ENCODE results near the gene TNS4. TPM values are rescaled to one million over a fixed set of nuclear protein-coding genes. Genes with fewer than 3 reads are reported as not detected.

TNS4 gene
- total and polyA plus RNA-seq, 8 donors = 0.03 to 1.6 (median 0.18) TPM; not detected in 2

DNA sequence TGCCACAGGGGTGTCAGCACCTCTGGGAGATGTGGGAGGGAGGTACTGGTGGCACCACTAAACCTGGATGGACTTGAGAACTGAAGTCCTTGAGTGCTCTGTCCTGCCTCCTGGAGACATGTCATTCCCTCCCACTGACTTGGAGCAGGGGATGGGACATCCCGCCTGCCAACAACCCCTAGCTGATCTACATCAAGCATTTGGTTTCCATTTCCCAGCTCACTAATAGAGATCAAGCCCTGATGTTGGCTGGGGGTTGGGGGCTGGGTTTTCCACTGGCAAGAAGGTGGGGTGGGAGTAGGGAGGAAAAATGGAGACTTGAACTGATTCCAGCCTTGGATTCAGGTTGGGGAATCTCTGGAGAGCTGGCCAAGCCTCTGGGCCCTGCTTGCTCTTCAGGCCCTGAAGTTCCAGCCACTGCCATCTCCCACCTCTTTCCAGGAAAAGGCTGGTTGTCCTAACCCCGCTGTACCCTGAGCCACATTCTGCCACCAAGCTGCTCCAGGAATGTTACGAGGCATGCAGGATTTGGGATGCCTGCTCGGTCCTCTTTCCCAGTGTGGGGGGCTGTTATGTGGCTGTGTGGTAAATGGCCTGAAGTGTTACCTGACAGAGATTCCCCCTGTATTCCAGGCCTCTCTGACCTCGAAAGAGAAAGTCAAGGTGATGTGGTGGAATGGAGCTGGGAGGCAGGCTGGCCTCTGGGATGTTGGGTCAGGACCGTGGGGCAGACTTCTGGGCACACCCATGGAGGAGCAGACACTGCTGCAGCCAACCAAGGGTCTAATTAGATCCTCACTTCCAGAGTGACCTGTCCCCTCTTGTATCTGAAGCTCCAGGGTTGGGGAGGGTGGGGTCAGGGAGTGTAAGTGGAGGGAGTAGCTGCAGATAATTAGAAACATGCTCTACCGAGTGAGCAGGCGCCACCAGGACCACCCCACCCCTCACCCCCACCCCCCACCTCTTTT, 41.5 kb downstream of the TNS4 start:
- TF ChIP-seq, protein P1, sequence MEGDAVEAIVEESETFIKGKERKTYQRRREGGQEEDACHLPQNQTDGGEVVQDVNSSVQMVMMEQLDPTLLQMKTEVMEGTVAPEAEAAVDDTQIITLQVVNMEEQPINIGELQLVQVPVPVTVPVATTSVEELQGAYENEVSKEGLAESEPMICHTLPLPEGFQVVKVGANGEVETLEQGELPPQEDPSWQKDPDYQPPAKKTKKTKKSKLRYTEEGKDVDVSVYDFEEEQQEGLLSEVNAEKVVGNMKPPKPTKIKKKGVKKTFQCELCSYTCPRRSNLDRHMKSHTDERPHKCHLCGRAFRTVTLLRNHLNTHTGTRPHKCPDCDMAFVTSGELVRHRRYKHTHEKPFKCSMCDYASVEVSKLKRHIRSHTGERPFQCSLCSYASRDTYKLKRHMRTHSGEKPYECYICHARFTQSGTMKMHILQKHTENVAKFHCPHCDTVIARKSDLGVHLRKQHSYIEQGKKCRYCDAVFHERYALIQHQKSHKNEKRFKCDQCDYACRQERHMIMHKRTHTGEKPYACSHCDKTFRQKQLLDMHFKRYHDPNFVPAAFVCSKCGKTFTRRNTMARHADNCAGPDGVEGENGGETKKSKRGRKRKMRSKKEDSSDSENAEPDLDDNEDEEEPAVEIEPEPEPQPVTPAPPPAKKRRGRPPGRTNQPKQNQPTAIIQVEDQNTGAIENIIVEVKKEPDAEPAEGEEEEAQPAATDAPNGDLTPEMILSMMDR (IDR thresholded peaks at IDR 0.05) = no peak
- ATAC-seq (no peak), DNase-seq (no peak)
- peaks cover 7 to 13% of the 10 kb centered on the region in 2 donors for H3K4me1 ChIP-seq
- H3K4me3 ChIP-seq = no peak overlapping the region
- intact Hi-C loops (cut with DNase I) = no loop called here
- no peak overlapping the region for H3K27ac ChIP-seq
- peaks cover 3 to 26% of the 10 kb centered on the region in 2 donors for H3K36me3 ChIP-seq
- H3K9me3 ChIP-seq = no peaks in the 10 kb centered on the region
- no peaks in the 10 kb centered on the region for H3K27me3 ChIP-seq

DNA sequence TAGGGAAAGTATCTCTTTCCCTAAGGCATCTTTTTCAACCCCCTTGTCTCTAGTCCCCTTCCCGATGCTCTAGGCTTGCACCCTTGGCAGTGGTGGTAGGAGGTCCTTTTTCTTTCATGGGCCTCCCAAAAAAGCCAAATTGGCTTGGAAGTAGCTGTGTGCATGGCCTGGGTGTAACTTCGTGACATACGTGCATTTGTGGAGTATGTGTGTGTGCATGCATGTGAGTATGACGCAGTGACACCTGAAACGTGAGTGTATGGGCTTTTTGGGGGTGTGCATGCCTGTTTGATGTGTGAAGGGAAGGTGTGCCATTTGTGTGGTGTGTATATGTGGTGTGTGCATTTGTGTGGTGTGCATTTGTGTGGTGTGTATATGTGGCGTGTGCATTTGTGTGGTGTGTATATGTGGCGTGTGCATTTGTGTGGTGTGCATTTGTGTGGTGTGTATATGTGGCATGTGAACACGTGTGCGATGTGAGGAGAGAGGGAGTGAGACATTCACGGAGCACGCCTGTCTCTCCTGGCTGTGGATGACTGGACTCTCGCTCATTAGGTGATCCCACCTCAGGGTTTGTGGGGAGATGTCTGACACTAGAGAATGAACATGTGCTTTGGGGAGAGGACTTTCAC, 42.5 kb downstream of the TNS4 start:
- TF ChIP-seq, protein P1 (IDR thresholded peaks at IDR 0.05) = no peak
- H3K36me3 ChIP-seq = peaks cover 3 to 36% of the 10 kb centered on the region in 2 donors
- H3K4me3 ChIP-seq = no peak overlapping the region
- H3K9me3 ChIP-seq = no peaks in the 10 kb centered on the region
- ATAC-seq (no peak), DNase-seq (no peak)
- H3K27ac ChIP-seq = no peak overlapping the region
- H3K27me3 ChIP-seq = no peaks in the 10 kb centered on the region
- intact Hi-C loops (cut with DNase I) = no loop called here
- H3K4me1 ChIP-seq = peaks cover 7 to 13% of the 10 kb centered on the region in 2 donors

DNA sequence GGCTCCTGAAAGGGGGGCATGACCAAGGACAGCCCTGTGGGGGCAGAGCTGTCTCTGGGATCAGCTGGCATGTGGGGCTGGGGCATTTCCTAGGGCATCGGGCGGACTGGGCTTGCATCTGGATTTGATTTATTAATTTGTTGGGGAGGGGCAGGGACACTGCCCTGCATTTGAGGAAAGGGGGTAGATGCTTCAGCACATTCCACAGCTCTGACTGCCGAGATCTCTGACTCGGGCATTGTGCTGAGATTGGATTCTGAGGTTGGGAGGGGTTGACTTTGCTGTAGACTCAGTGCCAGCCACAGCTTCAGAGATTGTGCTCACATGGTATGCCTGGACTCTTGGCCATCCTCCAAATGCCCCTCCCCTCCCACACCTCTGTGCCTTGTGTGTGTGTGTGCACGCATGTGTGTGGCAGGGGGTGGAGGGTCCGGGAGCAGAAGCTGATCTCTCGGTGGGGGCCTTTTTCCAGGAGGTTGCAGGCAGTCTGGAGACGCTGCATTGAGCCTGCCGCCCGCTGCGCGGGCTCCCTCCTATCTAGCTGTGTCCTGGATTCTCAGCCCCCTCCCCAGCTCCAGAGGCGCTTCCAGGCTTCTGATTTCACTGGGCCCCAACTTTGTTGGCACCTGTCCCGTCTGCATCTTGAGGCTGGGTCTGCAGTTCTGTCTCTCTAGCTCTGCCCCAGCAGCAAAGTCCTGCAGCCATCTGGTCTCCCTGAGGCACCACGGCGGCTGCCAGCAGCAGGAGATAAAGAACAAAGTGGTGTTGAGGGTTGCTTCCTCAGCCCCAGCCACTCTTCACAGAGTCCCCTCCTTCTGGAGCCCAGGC, 43.2 kb downstream of the TNS4 start:
- intact Hi-C loops (cut with DNase I) = no loop called here

DNA sequence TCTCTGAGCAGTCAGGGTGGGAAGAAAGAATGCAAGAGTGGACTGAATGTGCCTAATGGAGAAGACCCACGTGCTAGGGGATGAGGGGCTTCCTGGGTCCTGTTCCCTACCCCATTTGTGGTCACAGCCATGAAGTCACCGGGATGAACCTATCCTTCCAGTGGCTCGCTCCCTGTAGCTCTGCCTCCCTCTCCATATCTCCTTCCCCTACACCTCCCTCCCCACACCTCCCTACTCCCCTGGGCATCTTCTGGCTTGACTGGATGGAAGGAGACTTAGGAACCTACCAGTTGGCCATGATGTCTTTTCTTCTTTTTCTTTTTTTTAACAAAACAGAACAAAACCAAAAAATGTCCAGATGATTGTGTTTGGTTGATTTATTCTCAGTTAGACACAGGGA, 44.1 kb downstream of the TNS4 start:
- Histone ChIP-seq H3K27ac (no peak overlapping the region), H3K9me3 (no peaks in the 10 kb centered on the region), H3K36me3 (peaks cover 3 to 52% of the 10 kb centered on the region in 2 donors), H3K4me1 (peaks cover 15 to 22% of the 10 kb centered on the region in 2 donors), H3K27me3 (no peaks in the 10 kb centered on the region), H3K4me3 (no peak overlapping the region)
- intact Hi-C loops (cut with DNase I) = no loop called here
- TF ChIP-seq, protein P1 (IDR thresholded peaks at IDR 0.05) = no peak
- DNase-seq = no peak
- no peak for ATAC-seq

More for the DNA sequence above, 43.2 kb downstream of the TNS4 start:
- H3K27me3 ChIP-seq = no peaks in the 10 kb centered on the region
- H3K4me3 ChIP-seq = no peak overlapping the region
- TF ChIP-seq, protein P1 (IDR thresholded peaks at IDR 0.05) = no peak
- no peaks in the 10 kb centered on the region for H3K9me3 ChIP-seq
- H3K4me1 ChIP-seq = peaks cover 13 to 14% of the 10 kb centered on the region in 2 donors
- peak overlapping the region in 1 of 2 donors; percentile 7 for H3K27ac ChIP-seq
- H3K36me3 ChIP-seq = peaks cover 3 to 44% of the 10 kb centered on the region in 2 donors
- ATAC-seq (peak; percentile 9), DNase-seq (peak in 1 of 4 donors; percentile 75)
